ENCODE data around the gene MRAP. TPM values are rescaled to one million over a fixed set of nuclear protein-coding genes. Genes with fewer than 3 reads are reported as not detected.

The MRAP gene
- total and polyA plus RNA-seq, 10 of the 15 experiments (the other 5 are each of a cell fraction or from before 2014, with no cell fraction given): 0.34 to 1.2 TPM; not detected in 8

- TF ChIP-seq RCOR1 (conservative IDR thresholded peaks at IDR 0.05; ENCODE audit: low read depth, low read length): no peak
- peak; percentile 42 for TF ChIP-seq RUNX3 (IDR thresholded peaks at IDR 0.05; ENCODE audit: low read length)
- no peak for TF ChIP-seq SMARCA5 (IDR thresholded peaks at IDR 0.05)
- TF ChIP-seq ETV6 (conservative IDR thresholded peaks at IDR 0.05 in 1 of 2, IDR thresholded peaks at IDR 0.05 in 1 of 2; ENCODE audit: borderline replicate concordance in 1 of 2, low read depth in 1 of 2): no peak
Measured at GRCh38 chr21:32332463-32332951, 33.9 kb downstream of the MRAP start (continued).

GRCh38 chr21:32333953-32334673 is 35.5 kb downstream of the MRAP start:
- POLR2A ChIA-PET: no interaction called here
- peaks cover 25 to 35% of the 10 kb centered on the region in 2 experiments for H3K36me3 ChIP-seq (ENCODE audit: control insufficient read depth in 2 of 2, insufficient read depth in 2 of 2, low read length in 1 of 2)
- no peaks in the 10 kb centered on the region for H3K79me2 ChIP-seq (ENCODE audit: control insufficient read depth, insufficient read depth, low read length)
- H4K20me1 ChIP-seq (ENCODE audit: control insufficient read depth, insufficient read depth): no peaks in the 10 kb centered on the region; the same call in 1 of the 2 replicates
- no peak overlapping the region for H3K4me2 ChIP-seq (ENCODE audit: control insufficient read depth, insufficient read depth)
- H3K27ac ChIP-seq (ENCODE audit: control insufficient read depth, insufficient read depth): no peak overlapping the region
- in situ Hi-C loops (cut with MboI) (no loop called here), intact Hi-C loops (cut with micrococcal nuclease; ENCODE audit: unreplicated experiment) (no loop called here)
- no peak overlapping the region for H3K9ac ChIP-seq (ENCODE audit: control insufficient read depth, insufficient read depth, low read length)
- RAD21 ChIA-PET (ENCODE audit: unreplicated experiment): no interaction called here
- ATAC-seq (no peak), DNase-seq (ENCODE audit: low read depth, low spot score) (no peak), FAIRE-seq (no peak)
- CTCF ChIA-PET: no interaction called here
- H3K4me1 ChIP-seq (ENCODE audit: control insufficient read depth, insufficient read depth, low read length): no peaks in the 10 kb centered on the region
- H3K9me3 ChIP-seq (replicated peaks; ENCODE audit: control insufficient read depth, insufficient read depth, low read length): peaks cover 5% of the 10 kb centered on the region
- no peak overlapping the region for H2AFZ ChIP-seq (ENCODE audit: control insufficient read depth, low read depth, low read length)
- WGBS (ENCODE audit: insufficient coverage, insufficient replicate concordance, low lambda C conversion rate, missing lambda C conversion rate): 95% methylated on average over 19 of the region's 19 CpGs
- no TSS peak for BruUV-seq (replicated peaks)
- H3K4me3 ChIP-seq: no peak overlapping the region
- TF ChIP-seq TCF3 (IDR thresholded peaks at IDR 0.05; ENCODE audit: borderline replicate concordance, insufficient read depth, low read depth, low read length) (no peak), HCFC1 (IDR thresholded peaks at IDR 0.05; ENCODE audit: low read length) (no peak), ATF3 (IDR thresholded peaks at IDR 0.05; ENCODE audit: borderline replicate concordance, extremely low read depth, low read depth, low read length) (no peak), SIX5 (IDR thresholded peaks at IDR 0.05; ENCODE audit: low read depth, low read length, severe bottlenecking) (no peak), YY1 (IDR thresholded peaks at IDR 0.05; ENCODE audit: low read depth, low read length) (no peak), POLR2A (IDR thresholded peaks at IDR 0.05; ENCODE audit: low read depth, low read length) (no peak)
- no peaks in the 10 kb centered on the region for H3K27me3 ChIP-seq (replicated peaks in 1 of 2; ENCODE audit: control insufficient read depth in 2 of 2, insufficient read depth in 2 of 2, low read length in 1 of 2)
- SMC1A ChIA-PET (ENCODE audit: uncharacterized antibody, unreplicated experiment): no interaction called here
